SH-SY5Y (cell line): ENCODE data around the gene SPTBN4.

Experiments
- GATA2 ChIP-seq: IDR thresholded peaks from 2 replicates; pipeline ENCODE4 v1.6.1; 2011; ENCODE audit warnings: mild to moderate bottlenecking, low read depth, low read length
- GATA3 ChIP-seq: IDR thresholded peaks from 2 replicates; pipeline ENCODE4 v1.6.1; 2011; ENCODE audit warnings: low read depth, mild to moderate bottlenecking, low read length, moderate library complexity

- TF ChIP-seq GATA2 (no peak), GATA3 (no peak)
Measured at GRCh38 chr19:40610396-40611064, 143.7 kb downstream of the SPTBN4 start.
